ENCODE data around the gene ZC3H18.

Gene ZC3H18

DNA sequence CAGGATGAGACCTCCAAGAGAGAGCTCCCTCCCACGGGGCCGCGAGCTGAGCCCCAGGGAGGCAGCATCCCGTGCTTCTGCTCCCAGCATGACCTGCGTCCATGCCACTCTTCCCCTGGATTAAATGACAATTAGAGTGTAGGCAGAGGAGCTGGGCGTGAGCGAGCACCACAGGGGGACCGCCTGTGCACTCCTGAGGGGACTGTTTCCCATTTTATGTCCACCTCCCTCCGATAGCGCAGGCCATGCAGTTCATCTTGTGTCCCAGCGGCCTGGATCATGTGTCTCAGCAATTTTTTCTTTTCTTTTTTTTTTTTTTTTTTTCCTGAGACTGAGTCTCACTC, 62.4 kb downstream of the ZC3H18 start:
- no peak overlapping the region for H3K4me2 ChIP-seq (ENCODE audit: low read depth, low read length)
- no peaks in the 10 kb centered on the region for H3K9me2 ChIP-seq (replicated peaks; ENCODE audit: insufficient read depth, low read length)
- no peak overlapping the region for H3K4me3 ChIP-seq (ENCODE audit: low read length)
- H3K9ac ChIP-seq (ENCODE audit: low read length), result no peak overlapping the region
- H2AFZ ChIP-seq (ENCODE audit: low read length), result no peak overlapping the region
- TF ChIP-seq EZH2 (optimal IDR thresholded peaks at IDR 0.05; ENCODE audit: low read depth, low read length) (no peak), EZH2phosphoT487 (IDR thresholded peaks at IDR 0.05; ENCODE audit: low read length) (no peak)
- TF ChIP-seq, protein P1, sequence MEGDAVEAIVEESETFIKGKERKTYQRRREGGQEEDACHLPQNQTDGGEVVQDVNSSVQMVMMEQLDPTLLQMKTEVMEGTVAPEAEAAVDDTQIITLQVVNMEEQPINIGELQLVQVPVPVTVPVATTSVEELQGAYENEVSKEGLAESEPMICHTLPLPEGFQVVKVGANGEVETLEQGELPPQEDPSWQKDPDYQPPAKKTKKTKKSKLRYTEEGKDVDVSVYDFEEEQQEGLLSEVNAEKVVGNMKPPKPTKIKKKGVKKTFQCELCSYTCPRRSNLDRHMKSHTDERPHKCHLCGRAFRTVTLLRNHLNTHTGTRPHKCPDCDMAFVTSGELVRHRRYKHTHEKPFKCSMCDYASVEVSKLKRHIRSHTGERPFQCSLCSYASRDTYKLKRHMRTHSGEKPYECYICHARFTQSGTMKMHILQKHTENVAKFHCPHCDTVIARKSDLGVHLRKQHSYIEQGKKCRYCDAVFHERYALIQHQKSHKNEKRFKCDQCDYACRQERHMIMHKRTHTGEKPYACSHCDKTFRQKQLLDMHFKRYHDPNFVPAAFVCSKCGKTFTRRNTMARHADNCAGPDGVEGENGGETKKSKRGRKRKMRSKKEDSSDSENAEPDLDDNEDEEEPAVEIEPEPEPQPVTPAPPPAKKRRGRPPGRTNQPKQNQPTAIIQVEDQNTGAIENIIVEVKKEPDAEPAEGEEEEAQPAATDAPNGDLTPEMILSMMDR (IDR thresholded peaks at IDR 0.05; ENCODE audit: low read length), result no peak
- peaks cover 8% of the 10 kb centered on the region; the same call in 1 of the 2 replicates for H3F3A ChIP-seq (ENCODE audit: insufficient read depth, low read length)
- H3K27ac ChIP-seq (ENCODE audit: low read length), result no peak overlapping the region
- H3K9me3 ChIP-seq (replicated peaks; ENCODE audit: insufficient read depth, low read length), result no peaks in the 10 kb centered on the region
- H3K79me2 ChIP-seq (ENCODE audit: low read length), result no peaks in the 10 kb centered on the region
- H3K4me1 ChIP-seq (ENCODE audit: low read length), result peaks cover 8% of the 10 kb centered on the region; the same call in 1 of the 2 replicates
- no peaks in the 10 kb centered on the region for H3K36me3 ChIP-seq (replicated peaks; ENCODE audit: insufficient read depth, low read length)
- H4K20me1 ChIP-seq (ENCODE audit: insufficient read depth, low read length), result no peaks in the 10 kb centered on the region
- H3K27me3 ChIP-seq (replicated peaks; ENCODE audit: insufficient read depth, low read length), result no peaks in the 10 kb centered on the region
- DNase-seq, result no peak

DNA sequence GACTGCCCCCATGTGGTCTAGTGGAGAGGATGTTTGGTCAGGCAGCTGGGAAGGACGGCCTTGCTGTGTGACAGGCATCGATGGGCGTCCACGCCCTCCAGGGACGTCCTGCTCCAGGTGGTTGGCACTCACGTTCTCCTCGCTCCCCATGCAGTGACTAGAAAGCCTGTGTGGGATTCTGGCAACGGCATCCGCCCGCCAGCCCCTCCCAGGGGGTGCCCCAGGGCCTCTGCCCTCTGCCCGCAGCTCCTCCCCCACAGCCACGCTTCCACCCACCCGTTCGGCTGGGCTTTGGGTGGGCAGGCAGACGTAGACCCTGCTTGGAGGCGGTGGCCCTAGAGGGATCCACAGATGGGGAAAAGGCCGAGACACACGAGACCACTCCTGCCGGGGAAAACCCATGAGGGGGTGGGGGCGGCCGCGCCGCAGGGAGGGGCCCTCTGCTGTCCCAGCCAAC, 63.5 kb downstream of the ZC3H18 start:
- Histone ChIP-seq H3K4me1 (ENCODE audit: low read length) (peaks cover 15% of the 10 kb centered on the region), H3K4me2 (ENCODE audit: low read depth, low read length) (peak overlapping the region; percentile 78), H3K4me3 (ENCODE audit: low read length) (peak overlapping the region; percentile 64), H3K27me3 (replicated peaks; ENCODE audit: insufficient read depth, low read length) (no peaks in the 10 kb centered on the region), H3K9me2 (replicated peaks; ENCODE audit: insufficient read depth, low read length) (no peaks in the 10 kb centered on the region), H2AFZ (ENCODE audit: low read length) (no peak overlapping the region), H3K79me2 (ENCODE audit: low read length) (no peaks in the 10 kb centered on the region), H4K20me1 (ENCODE audit: insufficient read depth, low read length) (no peaks in the 10 kb centered on the region), H3K36me3 (replicated peaks; ENCODE audit: insufficient read depth, low read length) (no peaks in the 10 kb centered on the region), H3K9ac (ENCODE audit: low read length) (peak overlapping the region; percentile 69; the same call in 1 of the 2 replicates), H3K27ac (ENCODE audit: low read length) (peak overlapping the region; percentile 86), H3F3A (ENCODE audit: insufficient read depth, low read length) (peaks cover 8% of the 10 kb centered on the region; the same call in 1 of the 2 replicates), H3K9me3 (replicated peaks; ENCODE audit: insufficient read depth, low read length) (no peaks in the 10 kb centered on the region)
- peak; percentile 52 for DNase-seq
- TF ChIP-seq EZH2phosphoT487 (IDR thresholded peaks at IDR 0.05; ENCODE audit: low read length), result no peak
- TF ChIP-seq EZH2 (optimal IDR thresholded peaks at IDR 0.05; ENCODE audit: low read depth, low read length), result no peak
- TF ChIP-seq, protein P1 (IDR thresholded peaks at IDR 0.05; ENCODE audit: low read length), result peak; percentile 48

DNA sequence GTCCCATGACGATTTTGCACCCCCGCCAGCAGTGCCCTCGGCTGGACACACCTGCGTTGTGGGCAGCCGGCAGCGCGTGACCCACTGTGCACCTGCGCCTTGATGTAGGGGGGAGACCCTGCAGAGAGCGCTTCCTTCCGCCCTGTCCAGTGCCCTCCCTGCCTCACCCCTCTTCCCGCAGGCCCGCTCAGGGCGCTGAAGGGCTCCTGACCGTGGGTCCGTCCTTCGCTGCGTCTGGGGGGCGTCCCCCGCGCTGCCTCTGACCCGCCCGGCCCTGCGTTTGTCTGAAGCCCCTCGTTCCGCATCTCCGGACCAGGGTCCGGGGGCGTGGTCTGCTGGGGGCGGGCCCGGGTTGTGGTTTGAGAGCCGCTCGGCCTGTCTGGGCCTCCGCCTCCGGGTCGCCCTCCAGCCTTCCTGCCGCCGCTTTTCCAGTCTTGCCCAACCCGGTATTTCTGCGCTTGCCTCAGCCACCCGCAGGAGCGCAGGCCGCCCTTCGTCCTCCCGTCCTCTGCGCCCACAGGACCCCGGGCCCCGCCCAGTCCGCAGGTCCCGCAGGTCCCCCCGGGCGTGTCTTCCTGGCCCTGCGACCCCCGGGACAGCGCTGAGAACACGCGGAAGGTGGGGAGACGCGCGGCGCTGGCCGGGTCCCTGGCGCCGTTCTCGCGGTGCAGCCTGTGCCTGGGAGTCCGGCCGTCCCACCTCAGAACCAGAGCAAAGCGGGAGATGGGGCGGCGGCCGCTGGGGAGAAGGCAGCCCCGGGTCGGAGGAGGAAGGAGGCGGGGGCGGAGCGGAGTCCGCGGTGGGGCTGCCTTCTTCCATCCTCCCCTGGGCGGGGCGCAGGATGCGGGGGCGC, 64.2 kb downstream of the ZC3H18 start:
- Histone ChIP-seq H3K9me3 (replicated peaks; ENCODE audit: insufficient read depth, low read length) (no peaks in the 10 kb centered on the region), H4K20me1 (ENCODE audit: insufficient read depth, low read length) (no peaks in the 10 kb centered on the region), H3K36me3 (replicated peaks; ENCODE audit: insufficient read depth, low read length) (no peaks in the 10 kb centered on the region), H3K4me1 (ENCODE audit: low read length) (peaks cover 19% of the 10 kb centered on the region), H3K4me3 (ENCODE audit: low read length) (peak overlapping the region; percentile 64), H3K27ac (ENCODE audit: low read length) (peak overlapping the region; percentile 86), H3K9ac (ENCODE audit: low read length) (peak overlapping the region; percentile 69), H3K4me2 (ENCODE audit: low read depth, low read length) (peak overlapping the region; percentile 78), H3K79me2 (ENCODE audit: low read length) (no peaks in the 10 kb centered on the region), H3K27me3 (replicated peaks; ENCODE audit: insufficient read depth, low read length) (no peaks in the 10 kb centered on the region), H3F3A (ENCODE audit: insufficient read depth, low read length) (peaks cover 8% of the 10 kb centered on the region; the same call in 1 of the 2 replicates), H3K9me2 (replicated peaks; ENCODE audit: insufficient read depth, low read length) (no peaks in the 10 kb centered on the region), H2AFZ (ENCODE audit: low read length) (0 out of 2 replicates have a peak overlapping the region, but pooled peaks have one; percentile 51)
- peak; percentile 42 for DNase-seq
- TF ChIP-seq EZH2 (optimal IDR thresholded peaks at IDR 0.05; ENCODE audit: low read depth, low read length) (no peak), EZH2phosphoT487 (IDR thresholded peaks at IDR 0.05; ENCODE audit: low read length) (no peak)
- TF ChIP-seq, protein P1 (IDR thresholded peaks at IDR 0.05; ENCODE audit: low read length), result no peak

All from MM.1S (cell line).